Inflammatory macrophage treated with lipopolysaccharide for 1 hour (primary cell): ENCODE results near the gene NEURL1.
"Not testable (repeated sequence)": the region's sequence is repeated elsewhere in the genome, so short reads cannot be mapped to it uniquely, and the experiment has no call there.

Experiments used
- DNase-seq, 2 donors: peaks; one replicate each; pipeline ENCODE4 v3.0.0-alpha.2; 2020 to 2022

The NEURL1 gene

GRCh38 chr10:103465411-103466179 lies 27.9 kb upstream of the NEURL1 start:
- DNase-seq: peak; percentile 45 to 48

- DNase-seq: no peak
These were observed 26.8 kb upstream of the NEURL1 start for GRCh38 chr10:103466734-103467133.

GRCh38 chr10:103467406-103467805 lies 26.1 kb upstream of the NEURL1 start:
- peak in 1 of 2 donors; percentile 63 for DNase-seq

- DNase-seq: peak in 1 of 2 donors; percentile 46
These were observed 24.3 kb upstream of the NEURL1 start for GRCh38 chr10:103469201-103469600.

- peak; percentile 44 to 70 for DNase-seq
These were observed 22.5 kb upstream of the NEURL1 start for GRCh38 chr10:103470761-103471653.

GRCh38 chr10:103472005-103472404 lies 21.5 kb upstream of the NEURL1 start:
- no peak for DNase-seq

- no peak for DNase-seq
These were observed 20.2 kb upstream of the NEURL1 start for GRCh38 chr10:103473261-103473671.

- no peak for DNase-seq
These were observed 19.4 kb upstream of the NEURL1 start for GRCh38 chr10:103474077-103474476.

- DNase-seq: no peak
These were observed 18.1 kb upstream of the NEURL1 start for GRCh38 chr10:103475437-103475836.

- DNase-seq: peak in 1 of 2 donors; percentile 58
These were observed 17.3 kb upstream of the NEURL1 start for GRCh38 chr10:103476046-103476768.

GRCh38 chr10:103478671-103479070 lies 14.8 kb upstream of the NEURL1 start:
- no peak for DNase-seq

- no peak for DNase-seq
These were observed 14.4 kb upstream of the NEURL1 start, which contains the start of gene CALHM3 for GRCh38 chr10:103479135-103479534. Gene CALHM3 (minus strand): TSS chr10:103479240. CDS start chr10:103479032, 208 bp downstream.

- no peak for DNase-seq
These were observed 13.0 kb upstream of the NEURL1 start for GRCh38 chr10:103480521-103480920.

- peak; percentile 66 to 88 for DNase-seq
These were observed 11.5 kb upstream of the NEURL1 start for GRCh38 chr10:103481974-103482531.

GRCh38 chr10:103486635-103487409 lies 6.7 kb upstream of the NEURL1 start:
- not testable (repeated sequence) for DNase-seq

GRCh38 chr10:103487410-103487708 lies 6.1 kb upstream of the NEURL1 start:
- DNase-seq: no peak

GRCh38 chr10:103490986-103491314 lies 2.6 kb upstream of the NEURL1 start:
- DNase-seq: no peak

- DNase-seq: no peak
These were observed 1.7 kb upstream of the NEURL1 start for GRCh38 chr10:103491729-103492364.

GRCh38 chr10:103492655-103493261 lies 747 bp upstream of the NEURL1 start:
- DNase-seq: no peak

- no peak for DNase-seq
These were observed 692 bp downstream of the NEURL1 start for GRCh38 chr10:103493916-103494877.
